K562 (cell line): ENCODE measurements around the gene GNA14. TPM values are rescaled to one million over a fixed set of nuclear protein-coding genes. Genes with fewer than 3 reads are reported as not detected.

ENCODE experiments used
- ATAC-seq: fragments of 200-7000 bp; cut with Tn5 transposase; 3 replicates; pipeline ENCODE4 v1.9.1; 2020; ENCODE audit warnings: moderate library complexity
- BruUV-seq: library from RNA; stranded (reverse); fragments of 400-500 nt; replicated peaks from 2 replicates; lab custom pipeline; 2021; lab: Mats Ljungman, UMichigan
- CTCF ChIA-PET: fragments of 300-600 bp; formaldehyde crosslinking; extraction: SDS; loops from one replicate; lab custom pipeline; 2021; ENCODE audit warnings: low intra/inter-chr PET ratio; lab: Yijun Ruan, JAX
- POLR2A ChIA-PET: fragments of 300-600, 350-650 bp; sonication (Branson Sonifier 250); formaldehyde crosslinking; extraction: SDS; loops from one replicate; lab custom pipeline; 2021; ENCODE audit warnings: antibody characterized with exemption, inconsistent platforms; lab: Yijun Ruan, JAX
- DNase-seq, 4 experiments: peaks; one replicate each; pipeline versions ENCODE4 v3.0.0 to v3.0.0-alpha.2; 2011 to 2018; ENCODE audit warnings: low spot score in 3 of 4, mixed read lengths in 3 of 4; ENCODE audit errors: extremely low read depth in 1 of 4
- FAIRE-seq: peaks from 2 replicates; lab custom pipeline; 2011; peaks lifted over from hg19 to GRCh38; lab: Jason Lieb, UNC
- H2AFZ ChIP-seq: 2 replicates; pipeline ENCODE4 v1.6.0; 2011; ENCODE audit warnings: low read depth, low read length, control low read depth, inconsistent platforms
- H3K27ac ChIP-seq: fragments of 200-600 bp; 3 replicates; pipeline ENCODE4 v1.8.0; 2011; ENCODE audit warnings: low read depth, mild to moderate bottlenecking, control low read depth, inconsistent platforms, low read length, moderate library complexity, mixed read lengths; ENCODE audit errors: extremely low read depth
- H3K27me3 ChIP-seq, 2 experiments: fragments of 300-600 bp in 1 of 2; 2 replicates in 1 of 2; 3 replicates in 1 of 2; pipeline versions ENCODE4 v1.6.0 to v1.8.0; 2011; ENCODE audit warnings: inconsistent platforms in 2 of 2, low read length in 2 of 2, mild to moderate bottlenecking in 1 of 2, mixed read lengths in 1 of 2, moderate library complexity in 1 of 2; ENCODE audit not compliant: control insufficient read depth in 2 of 2, insufficient read depth in 2 of 2
- H3K36me3 ChIP-seq: fragments of 300-600 bp; 3 replicates; pipeline ENCODE4 v1.8.0; 2011; ENCODE audit warnings: mild to moderate bottlenecking, low read length, inconsistent platforms; ENCODE audit not compliant: control insufficient read depth, insufficient read depth
- H3K4me1 ChIP-seq, 2 experiments: fragments of 200-600 bp in 1 of 2; replicated peaks in 1 of 2; 2 replicates in 1 of 2; 3 replicates in 1 of 2; pipeline versions ENCODE4 v1.5.1 to v1.8.0; 2011; ENCODE audit warnings: inconsistent platforms in 2 of 2, low read length in 2 of 2, mild to moderate bottlenecking in 1 of 2, mixed read lengths in 1 of 2, moderate library complexity in 1 of 2; ENCODE audit not compliant: control insufficient read depth in 2 of 2, insufficient read depth in 2 of 2
- H3K4me2 ChIP-seq: 2 replicates; pipeline ENCODE4 v1.6.1; 2011; ENCODE audit warnings: low read length, control low read depth, inconsistent platforms, mixed read lengths; ENCODE audit not compliant: insufficient read depth
- H3K4me3 ChIP-seq: fragments of 200-600 bp; sonication (generic), shearing (Covaris generic); 2 replicates; pipeline ENCODE4 v1.5.1; 2016; ENCODE audit warnings: control low read depth, inconsistent platforms
- H3K79me2 ChIP-seq: fragments of 200-600 bp; 3 replicates; pipeline ENCODE4 v1.8.0; 2011; ENCODE audit warnings: low read length, inconsistent platforms; ENCODE audit not compliant: control insufficient read depth, insufficient read depth
- H3K9ac ChIP-seq, 2 experiments: 2 replicates each; pipeline versions ENCODE4 v1.6.0 to v1.6.1; 2011; ENCODE audit warnings: low read depth in 2 of 2, low read length in 2 of 2, control low read depth in 1 of 2, inconsistent platforms in 1 of 2, mild to moderate bottlenecking in 1 of 2, mixed read lengths in 1 of 2; ENCODE audit not compliant: insufficient read depth in 1 of 2
- H3K9me1 ChIP-seq: one replicate; pipeline ENCODE4 v1.6.0; 2011; ENCODE audit warnings: inconsistent platforms, mild to moderate bottlenecking, low read length, moderate library complexity; ENCODE audit not compliant: control insufficient read depth, insufficient read depth
- H3K9me3 ChIP-seq: replicated peaks from 2 replicates; pipeline ENCODE4 v1.5.1; 2011; ENCODE audit warnings: low read depth, low read length, inconsistent platforms; ENCODE audit not compliant: control insufficient read depth, insufficient read depth
- H4K20me1 ChIP-seq: replicated peaks from 2 replicates; pipeline ENCODE4 v1.6.1; 2011; ENCODE audit warnings: low read length, inconsistent platforms, mixed read lengths; ENCODE audit not compliant: control insufficient read depth, insufficient read depth
- FOXA3 ChIP-seq, 2 experiments: fragments of 450-650 bp in 1 of 2; sonication (generic) in 1 of 2; formaldehyde crosslinking; IDR thresholded peaks in 1 of 2; conservative IDR thresholded peaks in 1 of 2; 2 replicates each; pipeline versions ENCODE4 v1.4.0 to v1.8.0; 2020 to 2022; ENCODE audit warnings: mild to moderate bottlenecking in 2 of 2, missing genetic modification reagents in 1 of 2
- MXI1 ChIP-seq: IDR thresholded peaks from 2 replicates; pipeline ENCODE4 v1.6.1; 2011; ENCODE audit warnings: low read depth, mild to moderate bottlenecking, improper control_type of control experiment, low read length
- NONO ChIP-seq, 2 experiments: fragments of 200-400 bp in 1 of 2; fragments of 450-650 bp in 1 of 2; formaldehyde crosslinking in 1 of 2; IDR thresholded peaks; 2 replicates each; pipeline ENCODE4 v1.6.1; 2017; ENCODE audit warnings: low read depth in 2 of 2, mild to moderate bottlenecking in 2 of 2, moderate library complexity in 2 of 2, low read length in 1 of 2
- PML ChIP-seq: IDR thresholded peaks from 2 replicates; pipeline ENCODE4 v1.6.1; 2012; ENCODE audit warnings: low read length, inconsistent platforms
- POLR2H ChIP-seq: IDR thresholded peaks from 2 replicates; pipeline ENCODE4 v1.6.1; 2016; ENCODE audit warnings: missing genetic modification characterization, low read depth, mild to moderate bottlenecking, control low read depth, missing compliant biosample characterization, moderate library complexity
- RFX7 ChIP-seq: fragments of 250-450 bp; sonication (Bioruptor Pico); IDR thresholded peaks from 2 replicates; pipeline ENCODE4 v1.5.1; 2021; ENCODE audit warnings: mild to moderate bottlenecking
- SP1 ChIP-seq: sonication (generic); formaldehyde crosslinking; IDR thresholded peaks from 2 replicates; pipeline ENCODE4 v1.8.1; 2022; ENCODE audit warnings: mild to moderate bottlenecking, missing genetic modification reagents
- TEAD2 ChIP-seq: fragments of 450-650 bp; IDR thresholded peaks from 2 replicates; pipeline ENCODE4 v1.6.1; 2016; ENCODE audit warnings: missing genetic modification characterization, control low read depth, missing compliant biosample characterization
- ZNF324 ChIP-seq: fragments of 250-450 bp; sonication (Bioruptor Pico); IDR thresholded peaks from 2 replicates; pipeline ENCODE4 v1.4.0; 2020; ENCODE audit warnings: mild to moderate bottlenecking
- ZNF696 ChIP-seq: fragments of 250-450 bp; sonication (Bioruptor Pico); conservative IDR thresholded peaks from 2 replicates; pipeline ENCODE4 v1.4.0; 2020; ENCODE audit warnings: mild to moderate bottlenecking, moderate library complexity
- ZNF699 ChIP-seq: fragments of 250-450 bp; sonication (Bioruptor Pico); IDR thresholded peaks from 2 replicates; pipeline ENCODE4 v1.8.0; 2021; ENCODE audit warnings: mild to moderate bottlenecking, moderate library complexity; ENCODE audit not compliant: insufficient replicate concordance
- ZSCAN32 ChIP-seq: fragments of 450-650 bp; formaldehyde crosslinking; IDR thresholded peaks from 2 replicates; pipeline ENCODE4 v1.4.0; 2020; ENCODE audit warnings: mild to moderate bottlenecking, moderate library complexity
- WGBS: fragments of 100-300 bp; shearing (Covaris generic); methylation state at CpG from one replicate; pipeline ENCODE4 v1.1.6; 2016; ENCODE audit warnings: low coverage, mixed read lengths; ENCODE audit not compliant: insufficient coverage; ENCODE audit errors: missing lambda C conversion rate; 5-methylcytosine and 5-hydroxymethylcytosine counted together
- in situ Hi-C: fragments of 300-500 bp; cut with MboI; formaldehyde crosslinking; loops from 4 replicates; pipeline ENCODE4 v1.15.0; 2018; ENCODE audit warnings: inconsistent platforms, mixed read lengths
- intact Hi-C: fragments of 100-400 bp; cut with micrococcal nuclease; formaldehyde crosslinking; loops from 2 replicates; pipeline ENCODE4 v1.14.2; 2022
- polyA plus RNA-seq, 8 experiments: library from polyadenylated mRNA; depleted of rRNA in 4 of 8; stranded (reverse) in 5 of 8; unstranded in 3 of 8; fragments of >200 nt; fragmentation: Nextera tagmentation in 2 of 8; fragmentation: Illumina TruSeq in 1 of 8; extraction: Ambion mirVana in 2 of 8; extraction: Trizol in 1 of 8; gene quantifications; 2 replicates each; pipeline versions ENCODE4 v1.2.1 to v1.2.3, GENCODE V29; 2011 to 2014; ENCODE audit warnings: inconsistent platforms in 1 of 8, missing spikeins in 1 of 8
- total RNA-seq, 7 experiments: library from RNA; depleted of rRNA in 6 of 7; stranded (reverse); fragments of >200 nt in 6 of 7; fragmentation: Illumina TruSeq in 2 of 7; extraction: Trizol in 2 of 7; gene quantifications; 2 replicates each; pipeline versions ENCODE4 v1.2.1 to v1.2.3, GENCODE V29; 2011 to 2021; ENCODE audit warnings: low replicate concordance in 1 of 7

Gene GNA14
- total and polyA plus RNA-seq, 9 of the 15 experiments (the other 6 are each of a cell fraction or from before 2014, with no cell fraction given): 0.03 to 0.11 (median 0.03) TPM; not detected in 6

DNA sequence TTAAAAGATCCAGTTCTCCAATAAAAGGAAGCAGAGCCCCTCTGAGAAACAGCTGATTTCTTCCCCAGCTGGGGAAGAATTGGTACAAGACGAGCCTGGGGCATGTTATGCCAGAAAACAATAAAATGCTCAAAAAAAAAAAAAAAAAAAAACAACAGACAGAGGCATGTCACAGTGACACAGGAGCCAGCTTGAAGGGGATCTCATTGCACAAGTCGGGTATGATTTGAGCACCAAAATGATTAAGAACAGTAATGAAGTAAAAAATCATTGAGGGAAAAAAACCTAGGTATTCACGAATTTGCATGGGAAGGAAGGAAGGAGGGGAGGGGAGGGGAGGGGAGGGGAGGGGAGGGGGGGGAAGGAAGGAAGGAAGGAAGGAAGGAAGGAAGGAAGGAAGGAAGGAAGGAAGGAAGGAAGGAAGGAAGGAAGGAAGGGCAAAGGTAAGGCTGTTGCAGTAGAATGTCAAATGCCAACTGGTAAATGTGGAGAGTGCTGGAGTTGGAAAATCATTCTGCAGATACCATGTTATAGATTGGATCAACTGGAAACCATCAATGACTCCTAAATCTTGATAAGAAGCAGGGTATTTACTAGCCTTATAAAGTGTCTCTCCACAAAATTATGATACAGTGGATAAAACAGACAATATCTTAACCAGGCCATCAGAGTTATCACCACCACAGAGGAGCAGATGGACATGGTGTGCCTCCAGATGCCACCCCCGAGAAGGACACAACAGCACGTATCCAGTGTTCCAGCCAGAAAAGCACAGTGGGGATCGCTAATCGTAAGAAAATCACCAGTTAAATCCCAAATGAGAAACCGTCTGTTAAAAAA, 7.2 kb downstream of the GNA14 start:
- Histone ChIP-seq H3K27me3 (peaks cover 0 to 4% of the 10 kb centered on the region in 2 experiments; a peak in 2 of 5 replicates), H4K20me1 (no peaks in the 10 kb centered on the region), H3K4me3 (no peak overlapping the region), H3K4me2 (no peak overlapping the region), H3K9me3 (no peaks in the 10 kb centered on the region), H3K27ac (no peak overlapping the region), H3K9ac (no peak overlapping the region), H3K36me3 (no peaks in the 10 kb centered on the region), H2AFZ (no peak overlapping the region), H3K4me1 (no peaks in the 10 kb centered on the region), H3K9me1 (no peaks in the 10 kb centered on the region), H3K79me2 (no peaks in the 10 kb centered on the region)
- no TSS peak for BruUV-seq
- in situ Hi-C loops (no loop called here), intact Hi-C loops (no loop called here)
- TF ChIP-seq POLR2H (tag) (no peak), FOXA3 (CRISPR knock-in tag; conservative IDR thresholded peaks at IDR 0.05 in 1 of 2, IDR thresholded peaks at IDR 0.05 in 1 of 2) (no peak), PML (no peak), RFX7 (CRISPR knock-in tag) (no peak), ZNF696 (no peak), MXI1 (no peak), ZNF324 (CRISPR knock-in tag) (no peak), ZSCAN32 (CRISPR knock-in tag) (no peak), NONO (IDR thresholded peaks at IDR 0.05; ENCODE audit: low read depth in 2 of 2, low read length in 1 of 2) (no peak), SP1 (CRISPR knock-in tag) (no peak), TEAD2 (tag) (no peak), ZNF699 (CRISPR knock-in tag) (no peak)
- WGBS: 2% methylated on average over 6 of the region's 8 CpGs
- ChIA-PET POLR2A (no interaction called here), CTCF (no interaction called here)
- FAIRE-seq (no peak), DNase-seq (no peak), ATAC-seq (no peak)
